ENCODE results near the gene CXCL16. TPM values are rescaled to one million over a fixed set of nuclear protein-coding genes. Genes with fewer than 3 reads are reported as not detected.

The CXCL16 gene
- total RNA-seq, 1 experiment from 2014 or later, result 4.5 TPM

DNA sequence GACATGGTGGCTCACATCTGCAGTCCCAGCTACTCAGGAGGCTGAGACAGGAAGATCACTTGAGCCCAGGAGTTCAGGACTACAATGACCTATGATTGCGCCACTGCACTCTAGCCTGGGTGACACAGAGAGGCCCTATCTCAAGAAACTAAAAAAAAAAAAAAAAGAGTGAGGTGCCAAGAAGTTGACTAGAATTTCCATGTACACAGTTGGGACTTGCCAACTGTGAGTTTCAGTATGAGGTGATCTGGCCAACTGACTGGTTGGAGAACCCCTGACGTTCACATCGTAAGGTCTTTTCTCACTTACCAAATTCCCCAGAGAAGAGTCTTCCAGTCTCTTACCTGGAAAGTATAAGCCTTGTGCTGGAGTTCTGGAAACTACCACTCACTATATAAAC is 11.6 kb downstream of the CXCL16 start:
- Histone ChIP-seq H2BK5ac (ENCODE audit: insufficient read length, low read length) (no peak overlapping the region), H4K8ac (replicated peaks; ENCODE audit: insufficient read length, low read depth, low read length) (no peak overlapping the region), H2BK120ac (ENCODE audit: low read depth, low read length, poor library complexity, severe bottlenecking) (no peak overlapping the region), H3K56ac (ENCODE audit: insufficient read length, low read depth, low read length) (no peak overlapping the region), H4K20me1 (ENCODE audit: control insufficient read depth, insufficient read depth, insufficient read length) (no peaks in the 10 kb centered on the region), H4K91ac (ENCODE audit: insufficient read length, low read depth, low read length) (no peak overlapping the region), H3K27ac (ENCODE audit: insufficient read length, low read depth, low read length) (no peak overlapping the region), H4K5ac (ENCODE audit: insufficient read length, low read depth, low read length) (no peak overlapping the region), H3K79me2 (ENCODE audit: insufficient read depth, low read length) (no peaks in the 10 kb centered on the region), H3K14ac (ENCODE audit: insufficient read depth, low read length) (no peak overlapping the region), H3K9ac (ENCODE audit: extremely low read depth, insufficient read length, low read length) (no peak overlapping the region), H3K23ac (ENCODE audit: insufficient read length, low read depth, low read length) (no peak overlapping the region), H3K9me3 (ENCODE audit: control insufficient read depth, low read depth, low read length) (no peaks in the 10 kb centered on the region), H3K23me2 (ENCODE audit: insufficient read length, low read depth, low read length, poor library complexity, severe bottlenecking) (peaks cover 6% of the 10 kb centered on the region), H2BK12ac (ENCODE audit: insufficient read length, low read depth, low read length) (no peak overlapping the region), H2BK15ac (ENCODE audit: low read depth, low read length) (no peak overlapping the region), H2AFZ (ENCODE audit: low read length) (no peak overlapping the region), H2BK20ac (ENCODE audit: low read depth, low read length, poor library complexity, severe bottlenecking) (no peak overlapping the region), H3K79me1 (ENCODE audit: insufficient read depth, low read depth, low read length, poor library complexity, severe bottlenecking) (no peaks in the 10 kb centered on the region), H3K18ac (ENCODE audit: insufficient read length, low read depth, low read length) (no peak overlapping the region), H3K27me3 (ENCODE audit: insufficient read depth, low read length) (no peaks in the 10 kb centered on the region), H3T11ph (ENCODE audit: low read length) (no peak overlapping the region), H3K4me2 (ENCODE audit: insufficient read depth, insufficient read length, low read length) (no peak overlapping the region), H3K4me1 (ENCODE audit: insufficient read depth, low read length) (no peaks in the 10 kb centered on the region), H3K4ac (ENCODE audit: low read depth, low read length) (no peak overlapping the region), H2AK5ac (ENCODE audit: insufficient read length, low read length) (no peak overlapping the region)
- Mint-ChIP-seq H3K27me3 (ENCODE audit: low read depth) (peaks cover 9% of the 10 kb centered on the region), H3K36me3 (ENCODE audit: insufficient read depth in 1 of 3, low read depth in 3 of 3) (peaks cover 0 to 6% (median 0%) of the 10 kb centered on the region in 3 experiments; a peak in 2 of 7 replicates), H3K4me1 (peaks cover 3 to 4% of the 10 kb centered on the region in 2 experiments), H3K9me3 (no peaks in the 10 kb centered on the region; a peak in 2 of 5 replicates), H3K27ac (no peak overlapping the region), H3K4me3 (no peak overlapping the region)
- WGBS (ENCODE audit: extremely low coverage, insufficient read length, low lambda C conversion rate), result no CpG with 5 or more reads among the region's 3 CpGs
- TF ChIP-seq, protein P1, sequence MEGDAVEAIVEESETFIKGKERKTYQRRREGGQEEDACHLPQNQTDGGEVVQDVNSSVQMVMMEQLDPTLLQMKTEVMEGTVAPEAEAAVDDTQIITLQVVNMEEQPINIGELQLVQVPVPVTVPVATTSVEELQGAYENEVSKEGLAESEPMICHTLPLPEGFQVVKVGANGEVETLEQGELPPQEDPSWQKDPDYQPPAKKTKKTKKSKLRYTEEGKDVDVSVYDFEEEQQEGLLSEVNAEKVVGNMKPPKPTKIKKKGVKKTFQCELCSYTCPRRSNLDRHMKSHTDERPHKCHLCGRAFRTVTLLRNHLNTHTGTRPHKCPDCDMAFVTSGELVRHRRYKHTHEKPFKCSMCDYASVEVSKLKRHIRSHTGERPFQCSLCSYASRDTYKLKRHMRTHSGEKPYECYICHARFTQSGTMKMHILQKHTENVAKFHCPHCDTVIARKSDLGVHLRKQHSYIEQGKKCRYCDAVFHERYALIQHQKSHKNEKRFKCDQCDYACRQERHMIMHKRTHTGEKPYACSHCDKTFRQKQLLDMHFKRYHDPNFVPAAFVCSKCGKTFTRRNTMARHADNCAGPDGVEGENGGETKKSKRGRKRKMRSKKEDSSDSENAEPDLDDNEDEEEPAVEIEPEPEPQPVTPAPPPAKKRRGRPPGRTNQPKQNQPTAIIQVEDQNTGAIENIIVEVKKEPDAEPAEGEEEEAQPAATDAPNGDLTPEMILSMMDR (conservative IDR thresholded peaks at IDR 0.05), result no peak
- no peak for DNase-seq

All from H9 (cell line).